HepG2 (cell line): ENCODE measurements around the gene SALL4. TPM values are rescaled to one million over a fixed set of nuclear protein-coding genes. Genes with fewer than 3 reads are reported as not detected.

ENCODE experiments used
- ARID5B ChIP-seq: IDR thresholded peaks from 2 replicates; pipeline ENCODE4 v1.4.0; 2020; ENCODE audit warnings: mild to moderate bottlenecking, missing genetic modification reagents
- GPN1 ChIP-seq: sonication (generic); formaldehyde crosslinking; IDR thresholded peaks from 2 replicates; pipeline ENCODE4 v1.5.1; 2020; ENCODE audit warnings: missing genetic modification reagents, borderline replicate concordance
- HHEX ChIP-seq: IDR thresholded peaks from 2 replicates; pipeline ENCODE4 v1.6.1; 2016; ENCODE audit warnings: control low read depth
- HNRNPL ChIP-seq: fragments of 200-400 bp; formaldehyde crosslinking; IDR thresholded peaks from 2 replicates; pipeline ENCODE4 v1.6.1; 2017; ENCODE audit warnings: mild to moderate bottlenecking, low read depth, low read length
- MBD4 ChIP-seq: IDR thresholded peaks from 2 replicates; pipeline ENCODE4 v1.6.1; 2012; ENCODE audit warnings: low read length, inconsistent platforms, borderline replicate concordance
- MXI1 ChIP-seq: IDR thresholded peaks from 3 replicates; pipeline ENCODE4 v1.6.1; 2012; ENCODE audit warnings: low read depth, low read length, inconsistent platforms, borderline replicate concordance
- SALL1 ChIP-seq: sonication (generic); formaldehyde crosslinking; IDR thresholded peaks from 2 replicates; pipeline ENCODE4 v1.8.0; 2022; ENCODE audit warnings: mild to moderate bottlenecking, missing genetic modification reagents
- SRSF4 ChIP-seq: fragments of 200-400 bp; formaldehyde crosslinking; IDR thresholded peaks from one replicate; pipeline ENCODE4 v1.6.1; 2018; ENCODE audit warnings: mild to moderate bottlenecking, low read depth, low read length, moderate library complexity; ENCODE audit not compliant: poor library complexity, severe bottlenecking
- TFDP2 ChIP-seq: sonication (generic); formaldehyde crosslinking; IDR thresholded peaks from 2 replicates; pipeline ENCODE4 v1.4.0; 2020; ENCODE audit warnings: missing genetic modification reagents
- ZC3H13 ChIP-seq: sonication (generic); formaldehyde crosslinking; IDR thresholded peaks from 2 replicates; pipeline ENCODE4 v1.8.1; 2023; ENCODE audit warnings: mild to moderate bottlenecking, missing genetic modification reagents, moderate library complexity
- ZNF333 ChIP-seq: sonication (generic); formaldehyde crosslinking; IDR thresholded peaks from 2 replicates; pipeline ENCODE4 v1.4.0; 2020; ENCODE audit warnings: mild to moderate bottlenecking, missing genetic modification reagents, borderline replicate concordance
- ZNF570 ChIP-seq: sonication (generic); formaldehyde crosslinking; IDR thresholded peaks from 2 replicates; pipeline ENCODE4 v1.4.0; 2020; ENCODE audit warnings: mild to moderate bottlenecking, missing genetic modification reagents, borderline replicate concordance
- ZNF746 ChIP-seq: sonication (generic); formaldehyde crosslinking; IDR thresholded peaks from 2 replicates; pipeline ENCODE4 v1.8.0; 2022; ENCODE audit warnings: mild to moderate bottlenecking, missing genetic modification reagents
- ZNF782 ChIP-seq: sonication (generic); formaldehyde crosslinking; IDR thresholded peaks from 2 replicates; pipeline ENCODE4 v1.4.0; 2020; ENCODE audit warnings: missing genetic modification reagents, mild to moderate bottlenecking, borderline replicate concordance
- polyA plus RNA-seq, 8 experiments: library from polyadenylated mRNA; depleted of rRNA in 3 of 8; stranded (reverse) in 7 of 8; unstranded in 1 of 8; fragments of >200 nt; fragmentation: Illumina TruSeq in 4 of 8; extraction: Trizol in 4 of 8; gene quantifications; 2 replicates each; pipeline versions ENCODE4 v1.2.1 to v1.2.3, GENCODE V29; 2011 to 2016; ENCODE audit warnings: low read depth in 4 of 8, missing spikeins in 1 of 8, mixed read lengths in 1 of 8; ENCODE audit not compliant: insufficient read depth in 1 of 8
- total RNA-seq, 5 experiments: library from RNA; depleted of rRNA; stranded (reverse); fragments of >200 nt; fragmentation: Illumina TruSeq; extraction: Trizol; gene quantifications; 2 replicates each; pipeline ENCODE4 v1.2.3, GENCODE V29; 2016; ENCODE audit warnings: low read depth in 1 of 5
- TF ChIP-seq, protein P1 (sequence below): sonication (generic); formaldehyde crosslinking; IDR thresholded peaks from 2 replicates; pipeline ENCODE4 v1.4.0; 2020; ENCODE audit warnings: missing genetic modification reagents
- TF ChIP-seq, protein P2 (sequence below): sonication (generic); formaldehyde crosslinking; IDR thresholded peaks from 2 replicates; pipeline ENCODE4 v1.5.1; 2020; ENCODE audit warnings: mild to moderate bottlenecking, missing genetic modification reagents, moderate library complexity

SALL4 gene
- total and polyA plus RNA-seq, 2 of the 13 experiments (the other 11 are each of a cell fraction or from before 2014, with no cell fraction given), result 0.33 to 1.8 TPM

DNA sequence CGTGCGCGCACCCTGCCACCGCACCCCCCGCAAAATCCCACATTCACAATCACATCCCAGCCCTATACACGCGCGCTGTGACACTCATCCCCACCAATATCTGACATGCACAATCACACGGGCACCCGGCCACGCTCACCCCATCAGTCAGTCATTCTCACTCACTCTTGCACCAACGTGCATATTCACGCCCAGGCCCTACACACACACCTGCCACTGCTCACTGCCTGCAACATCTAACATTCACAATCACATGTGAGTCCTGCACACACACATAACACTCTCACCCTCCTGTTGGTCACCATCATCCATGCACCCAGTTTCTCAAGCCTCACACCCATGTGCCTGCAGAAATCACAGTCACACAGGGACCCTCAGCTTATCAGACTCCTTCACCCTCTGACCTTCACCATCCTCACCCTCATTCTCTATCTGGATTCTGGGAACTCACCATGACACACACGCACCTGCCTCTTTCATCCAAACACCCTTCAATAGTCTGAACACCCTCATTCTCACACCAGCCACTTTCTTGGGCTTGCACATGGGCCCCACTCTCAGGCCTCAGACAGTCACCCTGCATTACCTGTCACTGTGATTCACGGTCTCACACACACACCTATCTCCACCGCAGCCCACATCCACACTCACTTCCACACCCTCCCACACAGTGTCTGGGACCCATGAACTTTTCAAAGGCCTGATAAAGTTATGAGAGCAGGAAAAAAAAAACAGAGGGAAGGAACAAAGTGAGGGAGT is 33.4 kb downstream of the SALL4 start (continued):
- TF ChIP-seq ARID5B (CRISPR knock-in tag), result no peak
- no peak for TF ChIP-seq MXI1
- TF ChIP-seq ZC3H13, result 0 out of 2 replicates have a peak, but pooled peaks have one; percentile 47
- TF ChIP-seq ZNF746 (CRISPR knock-in tag), result no peak
- no peak for TF ChIP-seq GPN1 (CRISPR knock-in tag)
- TF ChIP-seq SRSF4, result no peak
- peak; percentile 53; the same call in 1 of the 2 replicates for TF ChIP-seq SALL1 (CRISPR knock-in tag)
- no peak for TF ChIP-seq ZNF782 (CRISPR knock-in tag)
- TF ChIP-seq, protein P1, sequence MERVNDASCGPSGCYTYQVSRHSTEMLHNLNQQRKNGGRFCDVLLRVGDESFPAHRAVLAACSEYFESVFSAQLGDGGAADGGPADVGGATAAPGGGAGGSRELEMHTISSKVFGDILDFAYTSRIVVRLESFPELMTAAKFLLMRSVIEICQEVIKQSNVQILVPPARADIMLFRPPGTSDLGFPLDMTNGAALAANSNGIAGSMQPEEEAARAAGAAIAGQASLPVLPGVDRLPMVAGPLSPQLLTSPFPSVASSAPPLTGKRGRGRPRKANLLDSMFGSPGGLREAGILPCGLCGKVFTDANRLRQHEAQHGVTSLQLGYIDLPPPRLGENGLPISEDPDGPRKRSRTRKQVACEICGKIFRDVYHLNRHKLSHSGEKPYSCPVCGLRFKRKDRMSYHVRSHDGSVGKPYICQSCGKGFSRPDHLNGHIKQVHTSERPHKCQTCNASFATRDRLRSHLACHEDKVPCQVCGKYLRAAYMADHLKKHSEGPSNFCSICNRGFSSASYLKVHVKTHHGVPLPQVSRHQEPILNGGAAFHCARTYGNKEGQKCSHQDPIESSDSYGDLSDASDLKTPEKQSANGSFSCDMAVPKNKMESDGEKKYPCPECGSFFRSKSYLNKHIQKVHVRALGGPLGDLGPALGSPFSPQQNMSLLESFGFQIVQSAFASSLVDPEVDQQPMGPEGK, result no peak
- TF ChIP-seq HHEX, result no peak
- no peak for TF ChIP-seq ZNF333 (CRISPR knock-in tag)
- TF ChIP-seq ZNF570, result no peak
- no peak for TF ChIP-seq HNRNPL
- no peak for TF ChIP-seq MBD4
- TF ChIP-seq, protein P2, sequence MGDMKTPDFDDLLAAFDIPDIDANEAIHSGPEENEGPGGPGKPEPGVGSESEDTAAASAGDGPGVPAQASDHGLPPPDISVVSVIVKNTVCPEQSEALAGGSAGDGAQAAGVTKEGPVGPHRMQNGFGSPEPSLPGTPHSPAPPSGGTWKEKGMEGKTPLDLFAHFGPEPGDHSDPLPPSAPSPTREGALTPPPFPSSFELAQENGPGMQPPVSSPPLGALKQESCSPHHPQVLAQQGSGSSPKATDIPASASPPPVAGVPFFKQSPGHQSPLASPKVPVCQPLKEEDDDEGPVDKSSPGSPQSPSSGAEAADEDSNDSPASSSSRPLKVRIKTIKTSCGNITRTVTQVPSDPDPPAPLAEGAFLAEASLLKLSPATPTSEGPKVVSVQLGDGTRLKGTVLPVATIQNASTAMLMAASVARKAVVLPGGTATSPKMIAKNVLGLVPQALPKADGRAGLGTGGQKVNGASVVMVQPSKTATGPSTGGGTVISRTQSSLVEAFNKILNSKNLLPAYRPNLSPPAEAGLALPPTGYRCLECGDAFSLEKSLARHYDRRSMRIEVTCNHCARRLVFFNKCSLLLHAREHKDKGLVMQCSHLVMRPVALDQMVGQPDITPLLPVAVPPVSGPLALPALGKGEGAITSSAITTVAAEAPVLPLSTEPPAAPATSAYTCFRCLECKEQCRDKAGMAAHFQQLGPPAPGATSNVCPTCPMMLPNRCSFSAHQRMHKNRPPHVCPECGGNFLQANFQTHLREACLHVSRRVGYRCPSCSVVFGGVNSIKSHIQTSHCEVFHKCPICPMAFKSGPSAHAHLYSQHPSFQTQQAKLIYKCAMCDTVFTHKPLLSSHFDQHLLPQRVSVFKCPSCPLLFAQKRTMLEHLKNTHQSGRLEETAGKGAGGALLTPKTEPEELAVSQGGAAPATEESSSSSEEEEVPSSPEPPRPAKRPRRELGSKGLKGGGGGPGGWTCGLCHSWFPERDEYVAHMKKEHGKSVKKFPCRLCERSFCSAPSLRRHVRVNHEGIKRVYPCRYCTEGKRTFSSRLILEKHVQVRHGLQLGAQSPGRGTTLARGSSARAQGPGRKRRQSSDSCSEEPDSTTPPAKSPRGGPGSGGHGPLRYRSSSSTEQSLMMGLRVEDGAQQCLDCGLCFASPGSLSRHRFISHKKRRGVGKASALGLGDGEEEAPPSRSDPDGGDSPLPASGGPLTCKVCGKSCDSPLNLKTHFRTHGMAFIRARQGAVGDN (CRISPR knock-in tag), result peak; percentile 38; the same call in 1 of the 2 replicates
- no peak for TF ChIP-seq TFDP2 (CRISPR knock-in tag)
